IMR-90 (cell line): ENCODE measurements around the gene TPGS1. TPM values are rescaled to one million over a fixed set of nuclear protein-coding genes. Genes with fewer than 3 reads are reported as not detected.

Experiments used
- ATAC-seq: fragments of 200-7000 bp; cut with Tn5 transposase; 2 replicates; pipeline ENCODE4 v1.9.1; 2020; ENCODE audit warnings: low read depth, mild to moderate bottlenecking, moderate library complexity
- BruUV-seq: library from RNA; stranded (reverse); fragments of 400-500 nt; replicated peaks from 2 replicates; lab custom pipeline; 2021; lab: Mats Ljungman, UMichigan
- CTCF ChIA-PET: fragments of 300-600 bp; formaldehyde crosslinking; extraction: SDS; loops from one replicate; lab custom pipeline; 2021; ENCODE audit warnings: antibody characterized with exemption; lab: Yijun Ruan, JAX
- POLR2A ChIA-PET: fragments of 300-600 bp; sonication (Branson Sonifier 250); formaldehyde crosslinking; loops from one replicate; lab custom pipeline; 2022; ENCODE audit warnings: antibody characterized with exemption; ENCODE audit not compliant: unreplicated experiment; lab: Charles Lee
- DNase-seq: peaks from one replicate; pipeline ENCODE4 v3.0.0; 2013
- H2AFZ ChIP-seq: replicated peaks from 2 replicates; pipeline ENCODE3; 2013; ENCODE audit warnings: low read length, mild to moderate bottlenecking; ENCODE audit not compliant: poor library complexity
- H2AK5ac ChIP-seq: 2 replicates; pipeline ENCODE4 v1.6.1; 2013; ENCODE audit warnings: low read depth, low read length, inconsistent platforms
- H2AK9ac ChIP-seq: replicated peaks from 2 replicates; pipeline ENCODE3; 2013; ENCODE audit warnings: mild to moderate bottlenecking, low read depth, low read length, moderate library complexity; ENCODE audit not compliant: poor library complexity
- H2BK120ac ChIP-seq: 2 replicates; pipeline ENCODE4 v1.6.1; 2013; ENCODE audit warnings: low read depth, low read length, inconsistent platforms
- H2BK15ac ChIP-seq: 3 replicates; pipeline ENCODE4 v1.6.1; 2013; ENCODE audit warnings: low read depth, low read length, inconsistent platforms
- H2BK20ac ChIP-seq: 2 replicates; pipeline ENCODE4 v1.6.1; 2013; ENCODE audit warnings: low read depth, mild to moderate bottlenecking, inconsistent platforms, low read length, moderate library complexity
- H2BK5ac ChIP-seq: 2 replicates; pipeline ENCODE4 v1.6.1; 2013; ENCODE audit warnings: mild to moderate bottlenecking, low read depth, low read length, inconsistent platforms; ENCODE audit not compliant: poor library complexity, severe bottlenecking
- H3K14ac ChIP-seq: replicated peaks from 2 replicates; pipeline ENCODE4 v1.6.1; 2013; ENCODE audit warnings: low read depth, low read length, inconsistent platforms
- H3K18ac ChIP-seq: 2 replicates; pipeline ENCODE4 v1.6.1; 2013; ENCODE audit warnings: low read depth, low read length, control low read depth
- H3K23ac ChIP-seq: 2 replicates; pipeline ENCODE4 v1.6.1; 2013; ENCODE audit warnings: low read depth, low read length, inconsistent platforms
- H3K27ac ChIP-seq: 2 replicates; pipeline ENCODE4 v1.5.1; 2013; ENCODE audit warnings: mild to moderate bottlenecking, control low read depth, low read length; ENCODE audit not compliant: insufficient read depth
- H3K27me3 ChIP-seq: 2 replicates; pipeline ENCODE4 v1.6.1; 2013; ENCODE audit warnings: low read length; ENCODE audit not compliant: control insufficient read depth, insufficient read depth
- H3K36me3 ChIP-seq: 2 replicates; pipeline ENCODE4 v1.6.1; 2013; ENCODE audit warnings: low read length, mixed read lengths; ENCODE audit not compliant: control insufficient read depth, insufficient read depth
- H3K4ac ChIP-seq: 2 replicates; pipeline ENCODE4 v1.6.1; 2013; ENCODE audit warnings: low read depth, low read length, inconsistent platforms
- H3K4me1 ChIP-seq: 2 replicates; pipeline ENCODE4 v1.6.1; 2013; ENCODE audit warnings: low read length, mixed read lengths; ENCODE audit not compliant: control insufficient read depth, insufficient read depth
- H3K4me2 ChIP-seq: 2 replicates; pipeline ENCODE4 v1.6.1; 2013; ENCODE audit warnings: low read depth, mild to moderate bottlenecking, control low read depth, low read length, moderate library complexity
- H3K4me3 ChIP-seq: 2 replicates; pipeline ENCODE4 v1.5.1; 2013; ENCODE audit warnings: low read depth, mild to moderate bottlenecking, control low read depth, low read length, moderate library complexity; ENCODE audit not compliant: insufficient read depth
- H3K56ac ChIP-seq: 2 replicates; pipeline ENCODE4 v1.6.1; 2013; ENCODE audit warnings: low read length, inconsistent platforms; ENCODE audit not compliant: insufficient read depth; ENCODE audit errors: extremely low read depth
- H3K79me1 ChIP-seq, 2 experiments: 2 replicates each; pipeline ENCODE4 v1.6.1; 2013; ENCODE audit warnings: low read length in 2 of 2, inconsistent platforms in 1 of 2, low read depth in 1 of 2
- H3K9ac ChIP-seq: 2 replicates; pipeline ENCODE4 v1.6.1; 2013; ENCODE audit warnings: low read depth, low read length, control low read depth
- H3K9me1 ChIP-seq: 2 replicates; pipeline ENCODE4 v1.6.1; 2013; ENCODE audit warnings: low read length, inconsistent platforms; ENCODE audit not compliant: insufficient read depth
- H3K9me3 ChIP-seq: 2 replicates; pipeline ENCODE4 v1.6.1; 2013; ENCODE audit warnings: low read length; ENCODE audit not compliant: control insufficient read depth, insufficient read depth
- H4K20me1 ChIP-seq: 2 replicates; pipeline ENCODE4 v1.6.1; 2013; ENCODE audit warnings: low read length, inconsistent platforms; ENCODE audit not compliant: insufficient read depth
- H4K5ac ChIP-seq: 2 replicates; pipeline ENCODE4 v1.6.1; 2013; ENCODE audit warnings: mild to moderate bottlenecking, low read depth, low read length, control low read depth
- H4K8ac ChIP-seq, 2 experiments: 2 replicates each; pipeline ENCODE4 v1.6.1; 2013; ENCODE audit warnings: low read depth in 2 of 2, low read length in 2 of 2, control low read depth in 1 of 2, inconsistent platforms in 1 of 2
- H4K91ac ChIP-seq: 2 replicates; pipeline ENCODE4 v1.6.1; 2013; ENCODE audit warnings: low read depth, low read length, inconsistent platforms; ENCODE audit not compliant: insufficient read depth
- FOS ChIP-seq: fragments of 150-350 bp; IDR thresholded peaks from 2 replicates; pipeline ENCODE4 v1.6.1; 2016; ENCODE audit warnings: low read depth, low read length
- WGBS, 2 experiments: methylation state at CpG; one replicate each; pipeline versions ENCODE4 v1.1.5 to v1.1.7; 2013; ENCODE audit warnings: missing lambda C conversion rate in 2 of 2; ENCODE audit not compliant: insufficient read length in 1 of 2; ENCODE audit errors: extremely low coverage in 2 of 2; 5-methylcytosine and 5-hydroxymethylcytosine counted together
- dilution Hi-C: fragments of 300-500 bp; cut with HindIII; formaldehyde crosslinking; loops from one replicate; pipeline ENCODE4 v1.14.3; 2018; ENCODE audit warnings: low sequenced_read_pairs; ENCODE audit not compliant: unreplicated experiment
- in situ Hi-C: fragments of 300-500 bp; cut with MboI; formaldehyde crosslinking; loops from 3 replicates; pipeline ENCODE4 v1.14.3; 2019; ENCODE audit warnings: low sequenced_read_pairs, inconsistent platforms, mixed read lengths
- intact Hi-C: fragments of 100-400 bp; cut with micrococcal nuclease; formaldehyde crosslinking; loops from 2 replicates; pipeline ENCODE4 v1.10.0; 2022
- polyA plus RNA-seq, 3 experiments: library from polyadenylated mRNA; depleted of rRNA; stranded (reverse); fragments of >200 nt; gene quantifications; 2 replicates each; pipeline ENCODE4 v1.2.3, GENCODE V29; 2012; ENCODE audit warnings: low replicate concordance in 1 of 3
- total RNA-seq: library from RNA; depleted of rRNA; stranded (reverse); fragments of >200 nt; gene quantifications from 2 replicates; pipeline ENCODE4 v1.2.3, GENCODE V29; 2012

TPGS1 gene
- total and polyA plus RNA-seq, 2 of the 4 experiments (the other 2 are of a cell fraction): 2.7 to 6.3 TPM

DNA sequence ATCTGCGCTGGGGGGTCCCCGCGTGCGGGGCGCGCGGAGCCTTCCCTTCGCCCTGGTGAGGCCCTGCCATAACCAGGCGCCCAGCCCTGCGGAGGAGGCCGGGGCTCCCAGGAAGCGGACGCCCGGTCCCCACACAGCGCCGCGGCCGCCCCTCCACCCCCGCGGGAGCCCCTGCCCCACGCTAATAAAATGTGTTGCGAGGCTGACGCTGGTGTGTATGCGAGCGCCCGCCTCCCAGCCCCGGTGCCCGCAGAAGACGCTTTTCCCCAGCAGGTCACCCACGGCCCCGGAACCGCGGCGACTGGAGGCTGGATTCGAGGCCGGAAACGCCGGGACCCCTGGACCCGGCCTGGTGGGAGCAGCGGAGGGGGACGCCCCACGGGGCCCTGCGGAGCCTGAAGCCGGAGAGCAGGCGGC lies 12.2 kb downstream of the TPGS1 start:
- Histone ChIP-seq H3K9ac (no peak overlapping the region), H3K4me1 (peaks cover 12% of the 10 kb centered on the region), H3K36me3 (peaks cover 8% of the 10 kb centered on the region; the same call in 1 of the 2 replicates), H3K18ac (no peak overlapping the region), H2AK5ac (no peak overlapping the region), H3K79me1 (peaks cover 1 to 6% of the 10 kb centered on the region in 2 experiments; a peak in 3 of 4 replicates), H3K4ac (no peak overlapping the region), H3K27me3 (no peaks in the 10 kb centered on the region), H3K14ac (no peak overlapping the region), H4K8ac (no peak overlapping the region), H2BK5ac (no peak overlapping the region), H3K4me2 (no peak overlapping the region), H3K9me3 (peaks cover 4% of the 10 kb centered on the region), H4K5ac (no peak overlapping the region), H3K23ac (no peak overlapping the region), H2AK9ac (no peak overlapping the region), H3K9me1 (0 out of 2 replicates have a peak, but pooled peaks cover under 1% of the 10 kb centered on the region), H2BK20ac (no peak overlapping the region), H3K4me3 (no peak overlapping the region), H2AFZ (no peak overlapping the region), H2BK15ac (no peak overlapping the region), H4K20me1 (no peaks in the 10 kb centered on the region; the same call in 1 of the 2 replicates), H3K27ac (no peak overlapping the region), H4K91ac (no peak overlapping the region), H2BK120ac (no peak overlapping the region), H3K56ac (no peak overlapping the region)
- POLR2A ChIA-PET: no interaction called here
- intact Hi-C loops: no loop called here
- no peak for TF ChIP-seq FOS
- WGBS, 2 experiments: 76% methylated on average over 9 of the region's 45 CpGs; no CpG with 5 or more reads in 1 of the 2 experiments
- dilution Hi-C loops: no loop called here
- ATAC-seq: no peak
- in situ Hi-C loops: no loop called here
- no TSS peak for BruUV-seq
- CTCF ChIA-PET: no interaction called here
- DNase-seq: no peak
